ENCODE data around the gene COQ4. TPM values are rescaled to one million over a fixed set of nuclear protein-coding genes. Genes with fewer than 3 reads are reported as not detected.

The COQ4 gene
- total RNA-seq, 1 donor from 2014 or later: 42.0 TPM

DNA sequence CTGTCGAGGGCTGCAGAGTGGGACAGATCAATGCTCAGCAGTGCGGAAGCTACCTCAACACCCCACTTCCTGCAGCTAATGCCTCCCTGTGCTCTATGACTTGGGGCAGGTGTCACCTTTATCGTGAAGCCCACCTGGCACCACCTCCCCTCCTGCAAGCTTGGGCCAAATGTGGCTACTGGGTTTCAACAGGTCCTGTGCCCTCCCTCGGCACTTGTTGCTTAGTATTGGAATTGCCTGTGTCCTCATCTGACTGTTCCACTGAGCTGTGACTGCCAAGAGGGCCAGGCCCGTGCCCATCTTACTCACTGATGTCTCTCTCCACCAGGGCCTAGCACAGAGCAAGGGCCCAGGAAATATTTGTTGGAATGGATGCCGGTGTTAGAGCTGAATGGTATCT, 27.1 kb downstream of the COQ4 start:
- no peak for TF ChIP-seq POLR2AphosphoS5 (IDR thresholded peaks at IDR 0.05; ENCODE audit: insufficient read depth in 1 of 2, low read depth in 1 of 2)
- TF ChIP-seq POLR2A (IDR thresholded peaks at IDR 0.05): no peak
- TF ChIP-seq, protein P1, sequence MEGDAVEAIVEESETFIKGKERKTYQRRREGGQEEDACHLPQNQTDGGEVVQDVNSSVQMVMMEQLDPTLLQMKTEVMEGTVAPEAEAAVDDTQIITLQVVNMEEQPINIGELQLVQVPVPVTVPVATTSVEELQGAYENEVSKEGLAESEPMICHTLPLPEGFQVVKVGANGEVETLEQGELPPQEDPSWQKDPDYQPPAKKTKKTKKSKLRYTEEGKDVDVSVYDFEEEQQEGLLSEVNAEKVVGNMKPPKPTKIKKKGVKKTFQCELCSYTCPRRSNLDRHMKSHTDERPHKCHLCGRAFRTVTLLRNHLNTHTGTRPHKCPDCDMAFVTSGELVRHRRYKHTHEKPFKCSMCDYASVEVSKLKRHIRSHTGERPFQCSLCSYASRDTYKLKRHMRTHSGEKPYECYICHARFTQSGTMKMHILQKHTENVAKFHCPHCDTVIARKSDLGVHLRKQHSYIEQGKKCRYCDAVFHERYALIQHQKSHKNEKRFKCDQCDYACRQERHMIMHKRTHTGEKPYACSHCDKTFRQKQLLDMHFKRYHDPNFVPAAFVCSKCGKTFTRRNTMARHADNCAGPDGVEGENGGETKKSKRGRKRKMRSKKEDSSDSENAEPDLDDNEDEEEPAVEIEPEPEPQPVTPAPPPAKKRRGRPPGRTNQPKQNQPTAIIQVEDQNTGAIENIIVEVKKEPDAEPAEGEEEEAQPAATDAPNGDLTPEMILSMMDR (IDR thresholded peaks at IDR 0.05): no peak
- DNase-seq (ENCODE audit: extremely low spot score in 2 of 2): no peak
- Histone ChIP-seq H3K9me3 (no peaks in the 10 kb centered on the region), H3K4me3 (no peak overlapping the region), H3K27me3 (no peaks in the 10 kb centered on the region), H3K27ac (no peak overlapping the region), H3K4me1 (no peaks in the 10 kb centered on the region), H3K36me3 (peaks cover 0 to 77% of the 10 kb centered on the region in 2 donors)
- intact Hi-C loops (cut with DNase I): no loop called here

DNA sequence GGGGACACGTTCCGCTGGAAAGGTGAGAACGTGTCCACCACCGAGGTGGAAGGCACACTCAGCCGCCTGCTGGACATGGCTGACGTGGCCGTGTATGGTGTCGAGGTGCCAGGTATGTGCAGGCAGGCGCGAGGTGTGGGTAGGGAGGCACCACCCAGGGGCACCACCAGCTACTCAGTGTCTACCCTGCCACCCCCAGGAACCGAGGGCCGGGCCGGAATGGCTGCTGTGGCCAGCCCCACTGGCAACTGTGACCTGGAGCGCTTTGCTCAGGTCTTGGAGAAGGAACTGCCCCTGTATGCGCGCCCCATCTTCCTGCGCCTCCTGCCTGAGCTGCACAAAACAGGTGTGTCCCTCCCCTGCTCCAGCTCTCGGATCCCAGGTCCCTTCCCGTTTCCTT, 32.8 kb downstream of the COQ4 start:
- H3K9me3 ChIP-seq: no peaks in the 10 kb centered on the region
- TF ChIP-seq, protein P1 (IDR thresholded peaks at IDR 0.05): no peak
- TF ChIP-seq POLR2AphosphoS5 (IDR thresholded peaks at IDR 0.05; ENCODE audit: insufficient read depth in 1 of 2, low read depth in 1 of 2): no peak
- no peaks in the 10 kb centered on the region for H3K27me3 ChIP-seq
- H3K36me3 ChIP-seq: peaks cover 0 to 43% of the 10 kb centered on the region in 2 donors
- no peak overlapping the region for H3K27ac ChIP-seq
- intact Hi-C loops (cut with DNase I): no loop called here
- DNase-seq (ENCODE audit: extremely low spot score in 2 of 2): no peak
- H3K4me3 ChIP-seq: no peak overlapping the region
- H3K4me1 ChIP-seq: no peaks in the 10 kb centered on the region

DNA sequence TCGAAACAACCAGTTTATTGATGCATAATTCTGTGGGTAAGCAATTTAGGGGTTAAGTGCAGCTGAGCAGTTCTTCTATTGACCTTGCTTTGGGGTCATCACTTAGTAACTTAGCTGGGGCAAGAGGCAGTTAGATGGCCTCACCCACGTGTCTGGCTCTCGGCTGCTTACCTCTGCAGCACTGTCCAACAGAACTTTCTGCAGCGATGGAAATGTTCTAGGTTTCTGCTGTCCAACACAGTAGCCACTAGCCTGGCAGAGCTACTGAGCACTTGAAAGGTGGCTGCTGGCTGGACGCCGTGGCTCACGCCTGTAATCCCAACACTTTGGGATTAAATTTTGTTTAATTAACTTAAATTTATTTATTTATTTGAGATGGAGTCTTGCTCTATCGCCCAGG, 35.5 kb downstream of the COQ4 start:
- H3K4me1 ChIP-seq: peaks cover 19% of the 10 kb centered on the region
- no peak overlapping the region for H3K27ac ChIP-seq
- no peaks in the 10 kb centered on the region for H3K27me3 ChIP-seq
- intact Hi-C loops (cut with DNase I): no loop called here
- H3K4me3 ChIP-seq: no peak overlapping the region
- no peak for TF ChIP-seq POLR2A (IDR thresholded peaks at IDR 0.05)
- DNase-seq (ENCODE audit: extremely low spot score in 2 of 2): no peak
- H3K9me3 ChIP-seq: no peaks in the 10 kb centered on the region
- peaks cover 0 to 32% of the 10 kb centered on the region in 2 donors for H3K36me3 ChIP-seq

DNA sequence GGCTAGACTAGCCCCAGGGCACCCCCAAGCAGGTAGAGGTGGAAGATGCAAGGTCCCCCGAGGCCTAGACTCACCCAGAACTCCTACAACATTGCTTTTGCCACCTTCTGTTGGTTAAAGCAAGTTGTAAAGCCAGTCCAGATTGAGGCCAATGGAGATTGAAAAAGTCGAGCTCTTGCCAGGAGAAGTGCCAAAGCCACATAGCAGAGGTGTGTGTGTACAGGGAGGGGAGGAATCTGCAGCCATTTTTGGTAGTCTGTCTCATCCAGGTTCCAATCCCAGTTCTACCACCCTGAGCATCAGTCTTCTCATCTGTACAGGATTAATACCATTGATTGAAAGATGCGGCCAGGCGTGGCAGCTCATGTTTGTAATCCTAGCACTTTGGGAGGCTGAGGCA, 36.2 kb downstream of the COQ4 start:
- peaks cover 0 to 28% of the 10 kb centered on the region in 2 donors for H3K36me3 ChIP-seq
- intact Hi-C loops (cut with DNase I): no loop called here
- TF ChIP-seq POLR2AphosphoS5 (IDR thresholded peaks at IDR 0.05; ENCODE audit: insufficient read depth in 1 of 2, low read depth in 1 of 2): no peak
- TF ChIP-seq POLR2A (IDR thresholded peaks at IDR 0.05): no peak
- TF ChIP-seq, protein P1 (IDR thresholded peaks at IDR 0.05): no peak

DNA sequence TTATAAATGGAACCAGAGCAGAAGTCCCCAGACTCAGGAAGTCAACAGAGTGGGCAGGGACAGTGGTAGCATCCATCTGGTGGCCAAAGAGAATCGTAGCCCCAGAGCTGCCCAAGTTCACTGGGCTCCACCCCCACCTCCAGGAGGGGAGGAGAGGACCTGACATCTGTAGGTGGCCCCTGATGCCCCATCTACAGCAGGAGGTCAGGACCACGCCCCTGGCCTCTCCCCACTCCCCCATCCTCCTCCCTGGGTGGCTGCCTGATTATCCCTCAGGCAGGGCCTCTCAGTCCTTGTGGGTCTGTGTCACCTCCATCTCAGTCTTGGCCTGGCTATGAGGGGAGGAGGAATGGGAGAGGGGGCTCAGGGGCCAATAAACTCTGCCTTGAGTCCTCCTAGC, 38.2 kb downstream of the COQ4 start:
- Histone ChIP-seq H3K4me3 (no peak overlapping the region), H3K27me3 (no peaks in the 10 kb centered on the region), H3K4me1 (peaks cover 33% of the 10 kb centered on the region), H3K27ac (no peak overlapping the region), H3K36me3 (peaks cover 0 to 13% of the 10 kb centered on the region in 2 donors), H3K9me3 (no peaks in the 10 kb centered on the region)
- TF ChIP-seq POLR2A (IDR thresholded peaks at IDR 0.05) (no peak), POLR2AphosphoS5 (IDR thresholded peaks at IDR 0.05; ENCODE audit: insufficient read depth in 1 of 2, low read depth in 1 of 2) (no peak)
- TF ChIP-seq, protein P1 (IDR thresholded peaks at IDR 0.05): no peak
- intact Hi-C loops (cut with DNase I): loop anchor here (10.0 kb wide), 1 partner anchor 54 kb away; no protein-coding TSS in a partner anchor
- DNase-seq (ENCODE audit: extremely low spot score in 2 of 2): no peak

More for the DNA sequence above, 36.2 kb downstream of the COQ4 start:
- no peak overlapping the region for H3K27ac ChIP-seq
- no peaks in the 10 kb centered on the region for H3K9me3 ChIP-seq
- peaks cover 19% of the 10 kb centered on the region for H3K4me1 ChIP-seq
- H3K4me3 ChIP-seq: no peak overlapping the region
- no peak for DNase-seq (ENCODE audit: extremely low spot score in 2 of 2)
- H3K27me3 ChIP-seq: no peaks in the 10 kb centered on the region
